ENCODE data around the gene MIER2.
"Not testable (repeated sequence)": the region's sequence is repeated elsewhere in the genome, so short reads cannot be mapped to it uniquely, and the experiment has no call there.

The MIER2 gene

DNA sequence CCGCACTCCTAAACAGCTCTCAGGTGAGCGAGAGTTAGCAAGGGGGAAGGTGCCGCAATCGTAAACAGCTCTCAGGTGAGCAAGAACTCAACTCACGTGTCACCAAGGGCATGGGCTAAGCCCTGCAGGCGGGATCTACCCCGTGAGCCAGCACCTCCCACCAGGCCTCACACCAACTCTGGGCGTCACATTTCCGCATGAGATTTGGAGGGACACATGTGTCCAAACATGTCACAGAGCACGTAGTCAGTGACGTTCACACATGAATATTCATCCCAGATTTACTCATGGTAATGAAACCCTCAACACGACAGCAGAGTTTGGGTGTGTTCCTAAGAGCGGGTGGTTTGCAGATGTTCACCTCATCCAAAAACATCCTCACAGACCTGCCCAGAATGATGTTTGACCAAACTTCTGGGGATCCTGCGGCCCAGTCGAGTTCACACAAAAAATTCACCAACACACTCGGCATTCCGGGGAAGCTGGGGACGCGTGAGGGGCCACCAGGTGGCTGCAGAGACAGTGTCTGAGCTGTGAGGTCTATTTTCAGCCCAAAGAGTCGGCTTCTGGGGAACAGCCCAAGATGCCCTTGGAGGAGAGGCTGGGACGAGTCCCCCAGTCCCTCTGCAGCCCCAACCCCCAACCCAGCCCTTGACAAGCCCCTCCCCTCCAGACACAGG lies 44.8 kb upstream of the MIER2 start:
- no peak for DNase-seq (ENCODE audit: low read depth in 2 of 2)
- no peak for TF ChIP-seq CTCF (IDR thresholded peaks at IDR 0.05; ENCODE audit: low read depth, low read length)

GRCh38 chr19:388691-389090 lies 44.1 kb upstream of the MIER2 start:
- no peak for DNase-seq (ENCODE audit: low read depth in 2 of 2)
- H3K4me3 ChIP-seq (replicated peaks in 1 of 2; ENCODE audit: low read depth in 2 of 2, low read length in 2 of 2) = no peak overlapping the region
- no peak for TF ChIP-seq CTCF (IDR thresholded peaks at IDR 0.05; ENCODE audit: low read depth, low read length)

More for the DNA sequence above, 44.8 kb upstream of the MIER2 start:
- H3K4me3 ChIP-seq (replicated peaks in 1 of 2; ENCODE audit: low read depth in 2 of 2, low read length in 2 of 2) = no peak overlapping the region

DNA sequence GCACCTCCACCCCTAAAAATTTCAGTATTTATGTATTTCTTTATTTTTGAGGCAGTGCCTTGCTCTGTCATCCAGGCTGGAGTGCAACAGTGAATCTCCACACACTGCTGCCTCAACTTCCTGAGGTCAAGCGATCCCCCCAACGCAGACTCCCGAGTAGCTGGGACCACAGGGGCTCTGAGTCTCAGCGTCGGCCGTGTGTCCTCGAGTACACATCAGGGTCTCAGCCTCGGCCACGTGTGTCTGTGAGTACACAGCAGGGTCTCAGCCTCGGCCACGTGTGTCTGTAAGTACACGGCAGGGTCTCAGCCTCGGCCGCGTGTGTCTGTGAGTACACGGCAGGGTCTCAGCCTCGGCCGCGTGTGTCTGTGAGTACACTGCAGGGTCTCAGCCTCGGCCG lies 43.2 kb upstream of the MIER2 start:
- no peak overlapping the region for H3K4me3 ChIP-seq (replicated peaks in 1 of 2; ENCODE audit: low read depth in 2 of 2, low read length in 2 of 2)
- no peak for TF ChIP-seq CTCF (IDR thresholded peaks at IDR 0.05; ENCODE audit: low read depth, low read length)
- DNase-seq (ENCODE audit: low read depth in 2 of 2) = no peak

DNA sequence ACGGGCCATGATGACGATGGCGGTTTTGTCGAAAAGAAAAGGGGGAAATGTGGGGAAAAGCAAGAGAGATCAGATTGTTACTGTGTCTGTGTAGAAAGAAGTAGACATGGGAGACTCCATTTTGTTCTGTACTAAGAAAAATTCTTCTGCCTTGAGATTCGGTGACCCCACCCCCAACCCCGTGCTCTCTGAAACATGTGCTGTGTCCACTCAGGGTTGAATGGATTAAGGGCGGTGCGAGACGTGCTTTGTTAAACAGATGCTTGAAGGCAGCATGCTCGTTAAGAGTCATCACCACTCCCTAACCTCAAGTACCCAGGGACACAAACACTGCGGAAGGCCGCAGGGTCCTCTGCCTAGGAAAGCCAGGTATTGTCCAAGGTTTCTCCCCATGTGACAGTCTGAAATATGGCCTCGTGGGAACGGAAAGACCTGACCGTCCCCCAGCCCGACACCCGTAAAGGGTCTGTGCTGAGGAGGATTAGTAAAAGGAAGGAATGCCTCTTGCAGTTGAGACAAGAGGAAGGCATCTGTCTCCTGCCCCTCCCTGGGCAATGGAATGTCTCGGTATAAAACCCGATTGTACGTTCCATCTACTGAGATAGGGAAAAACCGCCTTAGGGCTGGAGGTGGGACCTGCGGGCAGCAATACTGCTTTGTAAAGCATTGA lies 42.2 kb upstream of the MIER2 start:
- H3K4me3 ChIP-seq (replicated peaks in 1 of 2; ENCODE audit: low read depth in 2 of 2, low read length in 2 of 2); DNase-seq (ENCODE audit: low read depth in 2 of 2): not testable (repeated sequence)

DNA sequence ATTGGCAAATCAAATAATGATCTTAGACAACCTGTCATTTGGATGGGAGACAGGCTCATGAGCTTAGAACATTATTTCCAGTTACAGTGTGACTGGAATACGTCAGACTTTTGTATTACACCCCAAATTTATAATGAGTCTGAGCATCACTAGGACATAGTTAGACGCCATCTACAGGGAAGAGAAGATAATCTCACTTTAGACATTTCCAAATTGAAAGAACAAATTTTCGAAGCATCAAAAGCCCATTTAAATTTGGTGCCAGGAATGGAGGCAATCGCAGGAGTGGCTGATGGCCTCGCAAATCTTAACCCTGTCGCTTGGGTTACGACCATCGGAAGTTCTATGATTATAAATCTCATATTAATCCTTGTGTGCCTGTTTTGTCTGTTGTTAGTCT lies 41.6 kb upstream of the MIER2 start:
- not testable (repeated sequence) for DNase-seq (ENCODE audit: low read depth in 2 of 2); H3K4me3 ChIP-seq (replicated peaks in 1 of 2; ENCODE audit: low read depth in 2 of 2, low read length in 2 of 2)

DNA sequence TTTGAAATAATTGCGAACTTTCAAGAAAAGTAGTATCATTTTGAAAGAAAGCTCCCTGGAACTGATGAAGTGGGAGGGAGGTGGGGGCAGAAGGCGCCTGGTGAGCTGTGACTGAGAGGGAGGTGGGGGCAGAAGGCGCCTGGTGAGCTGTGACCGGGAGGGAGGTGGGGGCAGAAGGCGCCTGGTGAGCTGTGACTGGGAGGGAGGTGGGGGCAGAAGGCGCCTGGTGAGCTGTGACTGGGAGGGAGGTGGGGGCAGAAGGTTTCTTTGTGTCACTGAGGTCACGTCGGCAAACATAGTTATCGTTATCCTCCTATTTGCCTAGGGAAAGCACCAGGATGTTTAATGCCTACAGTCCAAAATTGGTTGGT lies 40.2 kb upstream of the MIER2 start:
- H3K4me3 ChIP-seq (replicated peaks in 1 of 2; ENCODE audit: low read depth in 2 of 2, low read length in 2 of 2) = no peak overlapping the region
- DNase-seq (ENCODE audit: low read depth in 2 of 2) = no peak
- TF ChIP-seq CTCF (IDR thresholded peaks at IDR 0.05; ENCODE audit: low read depth, low read length) = no peak

- TF ChIP-seq CTCF (IDR thresholded peaks at IDR 0.05; ENCODE audit: low read depth, low read length) = peak; percentile 41
- H3K4me3 ChIP-seq (replicated peaks in 1 of 2; ENCODE audit: low read depth in 2 of 2, low read length in 2 of 2) = no peak overlapping the region
- peak in 1 of 2 donors; percentile 15 for DNase-seq (ENCODE audit: low read depth in 2 of 2)
Observed at GRCh38 chr19:383922-384798, 39.6 kb upstream of the MIER2 start.

All from cardiac fibroblast (primary cell).